BE2C (cell line): ENCODE results near the gene SLCO6A1. TPM values are rescaled to one million over a fixed set of nuclear protein-coding genes. Genes with fewer than 3 reads are reported as not detected.

Experiments
- DNase-seq: peaks from one replicate; pipeline ENCODE4 v3.0.0-alpha.2; 2020
- H3K27me3 ChIP-seq: fragments of 250-450 bp; sonication (Bioruptor Pico); 2 replicates; pipeline ENCODE4 v1.5.1; 2020; ENCODE audit warnings: mild to moderate bottlenecking
- H3K36me3 ChIP-seq: fragments of 250-450 bp; sonication (Bioruptor Pico); 2 replicates; pipeline ENCODE4 v1.5.1; 2020; ENCODE audit warnings: mild to moderate bottlenecking
- H3K4me1 ChIP-seq: fragments of 250-450 bp; sonication (Bioruptor Pico); 2 replicates; pipeline ENCODE4 v1.5.1; 2020
- H3K4me3 ChIP-seq: 2 replicates; pipeline ENCODE4 v1.5.1; 2011; ENCODE audit warnings: low read depth, low read length
- H3K9me3 ChIP-seq: fragments of 250-450 bp; sonication (Bioruptor Pico); 2 replicates; pipeline ENCODE4 v1.5.1; 2020
- CTCF ChIP-seq: IDR thresholded peaks from 2 replicates; pipeline ENCODE4 v1.5.1; 2012; ENCODE audit warnings: mild to moderate bottlenecking, low read depth, low read length
- polyA plus RNA-seq: library from polyadenylated mRNA; unstranded; fragments of >200 nt; gene quantifications from one replicate; pipeline ENCODE4 v1.2.1, GENCODE V29; 2012; ENCODE audit warnings: low read depth, missing spikeins; ENCODE audit not compliant: insufficient read length, insufficient read depth

SLCO6A1 gene
- polyA plus RNA-seq = not detected

- Histone ChIP-seq H3K4me1 (no peaks in the 10 kb centered on the region), H3K9me3 (no peaks in the 10 kb centered on the region), H3K36me3 (no peaks in the 10 kb centered on the region), H3K27me3 (no peaks in the 10 kb centered on the region), H3K4me3 (no peak within 1 kb of the TSS)
- TF ChIP-seq CTCF = no peak
- DNase-seq = no peak
Measured at GRCh38 chr5:102498271-102499034, at the start of gene SLCO6A1. SLCO6A1 (minus strand) TSS chr5:102499001; CDS start chr5:102498844, 157 bp downstream.

- no peak for DNase-seq
- no peaks in the 10 kb centered on the region for H3K9me3 ChIP-seq
- no peaks in the 10 kb centered on the region for H3K27me3 ChIP-seq
- H3K36me3 ChIP-seq = no peaks in the 10 kb centered on the region
- H3K4me3 ChIP-seq = no peak overlapping the region
- H3K4me1 ChIP-seq = no peaks in the 10 kb centered on the region
- no peak for TF ChIP-seq CTCF
Measured at GRCh38 chr5:102547141-102548035, 48.6 kb upstream of the SLCO6A1 start.

- no peaks in the 10 kb centered on the region for H3K36me3 ChIP-seq
- H3K27me3 ChIP-seq = no peaks in the 10 kb centered on the region
- no peaks in the 10 kb centered on the region for H3K4me1 ChIP-seq
- no peaks in the 10 kb centered on the region for H3K9me3 ChIP-seq
- H3K4me3 ChIP-seq = no peak overlapping the region
- peak; percentile 75 for DNase-seq
- peak; percentile 84 for TF ChIP-seq CTCF
Measured at GRCh38 chr5:102545175-102545574, 46.4 kb upstream of the SLCO6A1 start.

- no peak overlapping the region for H3K4me3 ChIP-seq
- H3K9me3 ChIP-seq = no peaks in the 10 kb centered on the region
- no peaks in the 10 kb centered on the region for H3K36me3 ChIP-seq
- DNase-seq = no peak
- TF ChIP-seq CTCF = no peak
- H3K27me3 ChIP-seq = no peaks in the 10 kb centered on the region; the same call in 1 of the 2 replicates
- peaks cover 4% of the 10 kb centered on the region for H3K4me1 ChIP-seq
Measured at GRCh38 chr5:102542057-102542456, 43.3 kb upstream of the SLCO6A1 start.

- no peak overlapping the region for H3K4me3 ChIP-seq
- H3K27me3 ChIP-seq = no peaks in the 10 kb centered on the region; the same call in 1 of the 2 replicates
- no peaks in the 10 kb centered on the region for H3K36me3 ChIP-seq
- no peaks in the 10 kb centered on the region for H3K9me3 ChIP-seq
- TF ChIP-seq CTCF = no peak
- H3K4me1 ChIP-seq = peaks cover 4% of the 10 kb centered on the region
- DNase-seq = no peak
Measured at GRCh38 chr5:102539996-102540728, 41.4 kb upstream of the SLCO6A1 start.
